ENCODE data around the gene RTKN.
"Not testable (repeated sequence)": the region's sequence is repeated elsewhere in the genome, so short reads cannot be mapped to it uniquely, and the experiment has no call there.

Gene RTKN

DNA sequence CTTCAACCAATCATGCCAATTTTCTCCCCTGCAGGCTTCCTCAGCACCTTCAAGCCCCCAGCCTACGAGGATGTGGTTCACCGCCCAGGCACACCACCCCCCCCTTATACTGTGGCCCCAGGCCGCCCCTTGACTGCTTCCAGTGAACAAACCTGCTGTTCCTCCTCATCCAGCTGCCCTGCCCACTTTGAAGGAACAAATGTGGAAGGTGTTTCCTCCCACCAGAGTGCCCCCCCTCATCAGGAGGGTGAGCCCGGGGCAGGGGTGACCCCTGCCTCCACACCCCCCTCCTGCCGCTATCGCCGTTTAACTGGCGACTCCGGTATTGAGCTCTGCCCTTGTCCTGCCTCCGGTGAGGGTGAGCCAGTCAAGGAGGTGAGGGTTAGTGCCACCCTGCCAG, 18.4 kb upstream of the RTKN start:
- DNase-seq, result not testable (repeated sequence)

GRCh38 chr2:74459503-74460118, 17.9 kb upstream of the RTKN start:
- DNase-seq, result not testable (repeated sequence)

DNA sequence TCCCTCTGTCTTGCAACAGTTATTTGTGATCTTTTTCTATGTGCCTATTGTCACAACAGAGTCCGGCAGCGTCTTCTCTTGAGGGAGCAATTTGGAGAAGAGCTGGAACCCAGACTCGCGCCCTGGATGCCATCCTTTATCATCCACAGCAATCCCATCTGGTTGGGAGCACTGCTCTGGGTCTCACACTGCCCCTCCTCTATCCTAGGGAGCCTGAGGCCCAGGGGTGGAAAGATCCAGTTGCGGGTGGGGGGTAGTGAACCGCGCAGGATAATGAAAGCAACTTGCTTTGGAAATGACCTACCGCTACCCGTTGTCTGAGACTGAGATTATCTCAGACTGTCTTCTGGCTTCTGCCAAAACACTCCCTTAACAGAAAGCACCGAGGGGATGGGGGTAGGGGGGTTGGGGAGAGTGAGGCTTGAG, 17.2 kb upstream of the RTKN start:
- DNase-seq, result peak; percentile 28

DNA sequence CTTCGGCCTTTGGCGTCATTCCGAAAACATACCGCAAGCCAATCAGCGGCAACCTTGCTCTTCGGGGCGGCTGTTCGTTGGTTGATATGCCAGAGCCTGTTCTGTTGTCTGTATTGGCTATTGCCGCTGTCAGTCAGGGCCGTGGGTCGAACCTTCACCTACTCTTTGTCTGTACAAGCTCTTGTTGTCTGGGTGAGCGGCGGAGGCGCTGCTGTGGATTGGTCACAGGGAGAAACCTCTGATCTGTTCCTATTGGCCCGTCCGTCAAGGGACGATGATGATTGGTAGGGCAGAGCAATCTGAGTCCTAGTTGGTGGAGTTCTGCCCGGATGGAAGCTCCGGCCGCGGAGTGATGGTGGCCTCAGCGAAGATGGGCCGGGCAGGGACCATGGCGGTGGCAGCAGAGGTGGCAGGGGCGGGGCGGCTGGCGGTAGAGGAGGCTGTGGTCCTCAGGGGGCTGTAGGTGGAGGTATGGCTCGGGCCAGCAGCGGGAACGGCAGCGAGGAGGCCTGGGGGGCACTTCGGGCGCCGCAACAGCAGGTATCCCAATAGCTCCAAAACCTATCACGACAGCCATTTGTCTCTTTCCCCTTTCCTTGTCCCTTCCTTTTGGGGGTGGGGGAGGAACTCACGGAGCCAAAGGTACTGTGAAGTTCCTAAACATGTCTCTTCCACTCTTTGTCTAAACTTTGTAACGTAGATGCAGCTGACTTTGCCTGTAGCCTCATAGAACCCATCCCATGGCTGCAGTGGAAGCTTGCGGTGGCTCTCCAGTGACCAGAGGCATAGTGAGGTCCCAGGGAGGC, 16.6 kb upstream of the RTKN start, which contains the start of gene WBP1:
Gene WBP1, plus strand, starts transcription at position 307 of the 806 bp plus-strand sequence. Its CDS starts 165 bp downstream, at position 472.
- peak; percentile 99 for DNase-seq

GRCh38 chr2:74457549-74458131, 15.9 kb upstream of the RTKN start:
- DNase-seq, result peak; percentile 76

GRCh38 chr2:74457129-74457548, 15.4 kb upstream of the RTKN start:
- no peak for DNase-seq

- DNase-seq, result peak; percentile 94
Measured at GRCh38 chr2:74454654-74455511, 13.1 kb upstream of the RTKN start, which contains the start of gene INO80B. Gene INO80B (plus strand): TSS chr2:74455087. CDS start chr2:74455117, 30 bp downstream.

DNA sequence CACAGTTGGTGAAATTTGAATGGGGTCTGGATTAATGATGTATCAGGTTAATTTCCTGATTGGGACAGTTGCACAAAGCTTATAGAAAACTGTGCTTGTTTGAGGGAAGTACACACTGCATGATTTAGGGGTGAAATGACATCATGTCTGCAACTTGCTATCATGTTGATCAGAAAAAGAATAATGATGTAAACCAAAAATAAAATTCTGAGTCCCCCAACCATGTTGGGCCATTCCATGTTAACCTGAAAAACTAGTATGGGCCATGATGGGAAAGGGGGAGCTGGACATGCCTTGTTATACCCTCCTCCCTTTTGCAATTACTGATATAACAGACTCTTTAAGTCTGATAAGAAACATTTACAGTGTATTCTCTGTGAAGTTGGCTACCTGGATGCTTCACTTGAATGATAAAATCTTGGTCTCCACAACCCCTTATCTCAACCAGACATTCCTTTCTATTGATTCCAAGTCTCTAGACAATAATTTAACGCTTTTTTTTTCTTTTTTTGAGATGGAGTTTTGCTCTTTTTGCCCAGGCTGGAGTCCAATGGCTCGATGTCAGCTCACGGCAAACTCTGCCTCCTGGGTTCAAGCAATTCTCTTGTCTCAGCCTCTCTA, 8.9 kb upstream of the RTKN start:
- DNase-seq, result no peak

GRCh38 chr2:74448771-74449170, 7.0 kb upstream of the RTKN start:
- DNase-seq, result no peak

GRCh38 chr2:74447230-74447999, 5.7 kb upstream of the RTKN start:
- no peak for DNase-seq

DNA sequence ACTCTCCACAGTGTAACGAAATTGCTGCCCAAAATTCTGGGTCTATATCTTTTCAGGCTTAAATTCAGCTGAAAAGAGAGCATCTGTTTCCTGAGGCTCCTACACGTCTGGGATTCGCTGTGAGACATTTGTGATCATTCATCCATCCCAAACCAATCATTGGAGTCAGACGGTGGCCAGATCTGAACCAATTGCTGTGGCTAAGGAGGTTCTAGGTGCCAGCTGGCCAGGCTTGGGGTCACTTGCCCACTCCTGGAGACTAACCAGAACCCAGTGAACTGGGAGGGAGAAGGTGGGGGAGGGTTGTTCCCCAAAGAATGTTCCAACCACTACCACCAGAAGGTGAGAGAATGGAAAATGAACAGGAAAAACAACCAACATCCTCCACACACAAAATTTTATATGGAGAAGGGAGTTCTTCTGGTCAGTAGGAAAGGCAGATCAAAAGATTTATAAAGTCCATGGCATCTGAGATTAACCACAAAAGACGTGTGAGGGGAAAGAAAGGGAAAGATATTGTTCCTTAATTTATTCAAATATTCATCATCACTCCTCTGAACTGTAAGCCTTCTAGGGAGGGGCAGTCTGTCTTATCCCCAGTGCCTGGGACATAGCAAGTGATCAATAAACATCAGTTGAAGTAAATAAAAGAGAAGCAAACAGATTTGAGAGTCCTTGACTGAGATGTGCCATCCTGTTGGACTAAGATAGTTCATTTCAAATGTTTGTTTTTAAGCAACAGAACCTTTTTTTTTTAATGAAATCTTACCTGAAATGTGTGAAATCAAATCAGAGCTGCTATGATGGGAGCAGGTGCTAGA, 3.0 kb upstream of the RTKN start:
- no peak for DNase-seq

GRCh38 chr2:74442483-74443297, 953 bp upstream of the RTKN start:
- DNase-seq, result not testable (repeated sequence)

DNA sequence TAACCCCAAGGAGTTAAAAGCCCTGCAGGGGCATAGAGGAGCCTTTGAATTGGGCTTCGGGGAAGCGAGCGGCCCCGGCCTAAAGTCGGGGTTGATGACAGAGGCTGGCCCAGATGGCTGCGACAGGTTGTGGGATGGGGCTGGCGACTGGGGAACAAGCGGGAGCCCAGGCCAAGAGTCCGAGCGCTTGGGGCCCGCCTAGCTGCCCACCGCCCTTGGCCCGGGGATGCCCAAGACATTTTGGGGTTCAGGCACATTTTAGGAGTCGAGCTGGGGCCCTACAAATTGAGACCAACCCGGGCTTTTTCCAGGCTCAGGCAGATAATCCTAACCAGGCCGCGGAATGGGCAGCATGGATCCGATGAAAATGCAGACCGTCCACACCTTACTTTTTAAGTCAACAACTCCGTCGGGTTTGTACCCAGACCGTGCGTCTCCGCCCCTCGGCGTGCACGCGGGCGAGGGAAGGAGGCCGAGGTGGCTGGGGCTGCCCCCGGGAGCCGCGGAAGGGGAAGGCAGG, 507 bp downstream of the RTKN start:
- no peak for DNase-seq

DNA sequence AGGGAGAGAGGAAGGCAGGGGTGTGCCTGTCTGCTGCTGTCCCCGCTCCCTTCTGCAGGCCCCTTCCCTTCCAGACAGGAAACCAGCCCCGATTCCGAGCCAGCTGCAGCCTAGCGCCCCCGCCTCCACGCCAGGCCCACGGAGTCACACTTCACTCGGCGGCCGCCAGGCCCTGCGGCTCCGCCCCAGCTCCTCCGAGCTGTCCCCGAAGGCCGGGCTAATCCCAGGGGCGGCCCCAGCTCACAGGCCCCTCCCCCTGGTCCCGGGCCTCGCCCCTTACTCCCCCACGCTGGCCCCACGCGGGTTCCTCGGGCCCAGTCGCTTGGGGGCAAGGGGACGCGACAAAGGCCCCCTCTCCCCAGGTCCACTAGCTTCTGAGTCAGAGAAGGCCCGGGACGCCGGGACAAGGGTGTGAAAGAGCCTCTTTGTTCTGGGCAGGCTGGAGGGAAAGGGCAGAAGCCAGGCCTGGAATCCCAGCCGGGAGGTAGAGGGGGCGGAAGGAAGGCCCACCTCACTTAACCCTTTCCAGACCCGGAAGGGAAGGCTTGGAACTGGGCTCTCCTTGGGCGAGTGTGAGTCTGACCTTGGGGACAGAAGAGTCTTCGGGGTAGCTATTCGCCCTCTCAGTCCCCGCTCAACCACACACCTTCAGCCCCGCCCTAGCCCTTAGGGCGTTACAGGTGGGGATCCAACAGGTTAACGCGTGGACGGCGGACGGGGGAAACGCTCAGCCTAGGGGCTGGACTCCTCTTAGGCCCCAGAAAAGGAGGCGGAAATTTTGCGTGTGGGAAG, 1.2 kb downstream of the RTKN start:
- peak; percentile 64 for DNase-seq

- no peak for DNase-seq
Measured at GRCh38 chr2:74439803-74440377, 1.8 kb downstream of the RTKN start.

DNA sequence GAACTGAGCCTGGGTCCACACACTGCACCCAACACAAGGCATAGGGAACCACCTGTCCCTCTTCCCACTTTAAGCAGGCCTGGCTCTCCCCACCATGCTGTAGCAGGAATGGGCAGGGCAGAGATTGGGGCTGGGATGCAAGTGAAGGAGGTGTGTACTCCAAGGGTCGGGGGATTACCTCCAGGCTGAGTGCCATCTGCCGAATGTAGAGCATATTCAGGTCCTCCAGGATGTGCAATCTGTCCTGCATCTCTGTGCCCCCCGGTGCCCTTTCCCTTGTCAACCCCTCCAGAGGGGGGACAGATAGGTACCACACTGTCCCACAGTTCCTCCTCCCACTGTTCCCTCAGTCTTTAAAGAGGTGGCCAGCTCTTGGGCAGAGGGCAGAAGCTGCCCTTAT, 2.4 kb downstream of the RTKN start:
- DNase-seq, result no peak

GRCh38 chr2:74438248-74438647, 3.5 kb downstream of the RTKN start:
- DNase-seq, result no peak
